Measurements from ENCODE around the gene RNASEL.
A peak's percentile ranks its signal among the peaks of the same experiment; 100 is the strongest.

Gene RNASEL

GRCh38 chr1:182598296-182598695 is 9.2 kb upstream of the RNASEL start:
- Histone ChIP-seq H3K4me3 (ENCODE audit: low read length) (no peak overlapping the region), H3K27ac (ENCODE audit: low read depth, low read length) (no peak overlapping the region), H3K4me1 (ENCODE audit: control insufficient read depth, low read length) (peaks cover 39% of the 10 kb centered on the region), H3K27me3 (ENCODE audit: control insufficient read depth, low read length) (no peaks in the 10 kb centered on the region), H4K20me1 (ENCODE audit: control insufficient read depth, insufficient read depth, low read depth, low read length) (peaks cover 20% of the 10 kb centered on the region), H3K79me2 (ENCODE audit: control insufficient read depth, low read length) (peaks cover 36% of the 10 kb centered on the region), H3K9me3 (ENCODE audit: control insufficient read depth, insufficient read depth, low read length) (no peaks in the 10 kb centered on the region), H3K36me3 (ENCODE audit: control insufficient read depth, low read length) (peaks cover 49% of the 10 kb centered on the region), H3K9me2 (replicated peaks; ENCODE audit: control insufficient read depth, low read length) (no peaks in the 10 kb centered on the region), H3F3A (ENCODE audit: control insufficient read depth, insufficient read depth) (peaks cover 45% of the 10 kb centered on the region), H3K4me2 (ENCODE audit: low read length) (no peak overlapping the region)
- no peak for TF ChIP-seq EZH2phosphoT487 (IDR thresholded peaks at IDR 0.05; ENCODE audit: borderline replicate concordance, low read length)
- no peak for TF ChIP-seq CTCF (IDR thresholded peaks at IDR 0.05; ENCODE audit: low read depth, low read length, poor library complexity, severe bottlenecking)

- H3K36me3 ChIP-seq (ENCODE audit: control insufficient read depth, low read length) = peaks cover 36% of the 10 kb centered on the region
These were observed 7.9 kb upstream of the RNASEL start for GRCh38 chr1:182596934-182597333.

GRCh38 chr1:182595641-182596240 is 6.7 kb upstream of the RNASEL start:
- Histone ChIP-seq H3K79me2 (ENCODE audit: control insufficient read depth, low read length) (peaks cover 10% of the 10 kb centered on the region), H3K4me3 (ENCODE audit: low read length) (no peak overlapping the region), H3F3A (ENCODE audit: control insufficient read depth, insufficient read depth) (peaks cover 39% of the 10 kb centered on the region), H3K27me3 (ENCODE audit: control insufficient read depth, low read length) (no peaks in the 10 kb centered on the region), H3K4me2 (ENCODE audit: low read length) (no peak overlapping the region), H3K9me3 (ENCODE audit: control insufficient read depth, insufficient read depth, low read length) (no peaks in the 10 kb centered on the region), H3K4me1 (ENCODE audit: control insufficient read depth, low read length) (peaks cover 16% of the 10 kb centered on the region), H4K20me1 (ENCODE audit: control insufficient read depth, insufficient read depth, low read depth, low read length) (peaks cover 10% of the 10 kb centered on the region), H3K27ac (ENCODE audit: low read depth, low read length) (no peak overlapping the region), H3K9me2 (replicated peaks; ENCODE audit: control insufficient read depth, low read length) (no peaks in the 10 kb centered on the region), H3K36me3 (ENCODE audit: control insufficient read depth, low read length) (peaks cover 24% of the 10 kb centered on the region)
- TF ChIP-seq EZH2phosphoT487 (IDR thresholded peaks at IDR 0.05; ENCODE audit: borderline replicate concordance, low read length) (no peak), CTCF (IDR thresholded peaks at IDR 0.05; ENCODE audit: low read depth, low read length, poor library complexity, severe bottlenecking) (peak; percentile 91)

More at GRCh38 chr1:182596934-182597333, 7.9 kb upstream of the RNASEL start:
- peaks cover 15% of the 10 kb centered on the region for H4K20me1 ChIP-seq (ENCODE audit: control insufficient read depth, insufficient read depth, low read depth, low read length)
- no peak overlapping the region for H3K4me2 ChIP-seq (ENCODE audit: low read length)
- peaks cover 28% of the 10 kb centered on the region for H3K4me1 ChIP-seq (ENCODE audit: control insufficient read depth, low read length)
- TF ChIP-seq CTCF (IDR thresholded peaks at IDR 0.05; ENCODE audit: low read depth, low read length, poor library complexity, severe bottlenecking) = no peak
- TF ChIP-seq EZH2phosphoT487 (IDR thresholded peaks at IDR 0.05; ENCODE audit: borderline replicate concordance, low read length) = no peak
- no peaks in the 10 kb centered on the region for H3K9me2 ChIP-seq (replicated peaks; ENCODE audit: control insufficient read depth, low read length)
- H3K27ac ChIP-seq (ENCODE audit: low read depth, low read length) = no peak overlapping the region
- H3K4me3 ChIP-seq (ENCODE audit: low read length) = no peak overlapping the region
- H3K9me3 ChIP-seq (ENCODE audit: control insufficient read depth, insufficient read depth, low read length) = no peaks in the 10 kb centered on the region
- H3K27me3 ChIP-seq (ENCODE audit: control insufficient read depth, low read length) = no peaks in the 10 kb centered on the region
- peaks cover 22% of the 10 kb centered on the region for H3K79me2 ChIP-seq (ENCODE audit: control insufficient read depth, low read length)
- H3F3A ChIP-seq (ENCODE audit: control insufficient read depth, insufficient read depth) = peaks cover 42% of the 10 kb centered on the region

All from DOHH2 (cell line).